Effector memory CD4-positive, alpha-beta T cell (primary cell): ENCODE measurements around the gene RALGAPA2.

Source experiments
- DNase-seq, 3 donors: peaks; one replicate each; pipeline ENCODE4 v3.0.0-alpha.2; 2020
- H3K27ac ChIP-seq: 2 replicates; pipeline ENCODE4 v1.7.0; 2013; ENCODE audit warnings: mild to moderate bottlenecking, low read length, moderate library complexity; ENCODE audit not compliant: insufficient read depth, poor library complexity, severe bottlenecking
- H3K27me3 ChIP-seq: replicated peaks from 2 replicates; pipeline ENCODE4 v1.7.0; 2013; ENCODE audit warnings: mild to moderate bottlenecking, low read length; ENCODE audit not compliant: insufficient read depth, control insufficient read depth, poor library complexity, severe bottlenecking
- H3K36me3 ChIP-seq: 2 replicates; pipeline ENCODE4 v1.7.0; 2013; ENCODE audit warnings: mild to moderate bottlenecking, low read length, moderate library complexity; ENCODE audit not compliant: control insufficient read depth, insufficient read depth
- H3K4me1 ChIP-seq: 2 replicates; pipeline ENCODE4 v1.7.0; 2013; ENCODE audit warnings: low read length, mild to moderate bottlenecking; ENCODE audit not compliant: control insufficient read depth, insufficient read depth, poor library complexity, severe bottlenecking
- H3K4me3 ChIP-seq: 2 replicates; pipeline ENCODE4 v1.7.0; 2013; ENCODE audit warnings: low read length, low read depth, mild to moderate bottlenecking; ENCODE audit not compliant: insufficient read depth, poor library complexity, severe bottlenecking
- H3K9me3 ChIP-seq: 2 replicates; pipeline ENCODE4 v1.7.0; 2013; ENCODE audit warnings: mild to moderate bottlenecking, low read length, moderate library complexity; ENCODE audit not compliant: control insufficient read depth

RALGAPA2 gene

GRCh38 chr20:20665606-20666332 lies 46.7 kb downstream of the RALGAPA2 start:
- no peaks in the 10 kb centered on the region for H3K27me3 ChIP-seq
- no peaks in the 10 kb centered on the region for H3K36me3 ChIP-seq
- no peaks in the 10 kb centered on the region for H3K9me3 ChIP-seq
- no peak overlapping the region for H3K4me3 ChIP-seq
- no peak overlapping the region for H3K27ac ChIP-seq
- no peak for DNase-seq
- no peaks in the 10 kb centered on the region for H3K4me1 ChIP-seq

GRCh38 chr20:20664795-20665589 lies 47.5 kb downstream of the RALGAPA2 start:
- Histone ChIP-seq H3K27me3 (no peaks in the 10 kb centered on the region), H3K4me1 (no peaks in the 10 kb centered on the region), H3K4me3 (no peak overlapping the region), H3K9me3 (no peaks in the 10 kb centered on the region), H3K27ac (no peak overlapping the region), H3K36me3 (no peaks in the 10 kb centered on the region)
- no peak for DNase-seq

- no peaks in the 10 kb centered on the region for H3K36me3 ChIP-seq
- no peak for DNase-seq
- H3K27ac ChIP-seq = no peak overlapping the region
- no peaks in the 10 kb centered on the region for H3K9me3 ChIP-seq
- no peaks in the 10 kb centered on the region for H3K27me3 ChIP-seq
- H3K4me3 ChIP-seq = no peak overlapping the region
- H3K4me1 ChIP-seq = no peaks in the 10 kb centered on the region
These were observed 48.6 kb downstream of the RALGAPA2 start for GRCh38 chr20:20663841-20664240.

DNA sequence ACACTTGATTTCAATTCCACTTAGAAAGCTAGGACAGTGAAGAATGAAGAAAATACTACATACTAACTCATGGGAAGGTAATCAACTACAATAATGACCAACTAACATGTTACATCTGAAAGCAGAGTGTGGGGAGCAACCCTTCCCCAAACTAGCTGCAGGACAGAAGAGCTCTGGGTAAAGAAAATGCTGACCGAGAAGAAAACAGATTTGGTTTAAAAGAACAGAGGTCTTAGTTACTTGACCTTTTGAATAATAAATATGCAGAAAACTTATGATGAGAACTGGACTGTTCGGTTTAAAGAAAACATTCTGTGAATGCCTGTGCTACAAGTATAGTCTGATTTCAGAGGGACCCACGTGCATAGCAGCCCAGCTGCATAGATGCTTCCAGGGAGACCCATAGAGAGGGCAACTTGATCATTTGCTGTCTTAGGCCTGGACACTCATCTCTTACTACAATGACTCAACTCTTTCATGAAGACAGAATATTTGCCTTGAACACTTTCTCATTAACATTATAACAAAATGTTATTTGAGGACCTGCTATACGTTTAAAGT lies 53.5 kb downstream of the RALGAPA2 start:
- Histone ChIP-seq H3K4me3 (no peak overlapping the region), H3K27me3 (no peaks in the 10 kb centered on the region), H3K36me3 (no peaks in the 10 kb centered on the region), H3K27ac (no peak overlapping the region), H3K4me1 (no peaks in the 10 kb centered on the region), H3K9me3 (no peaks in the 10 kb centered on the region)
- no peak for DNase-seq

GRCh38 chr20:20658123-20658522 lies 54.3 kb downstream of the RALGAPA2 start:
- no peak overlapping the region for H3K4me3 ChIP-seq
- H3K9me3 ChIP-seq = no peaks in the 10 kb centered on the region
- no peak for DNase-seq
- H3K27me3 ChIP-seq = no peaks in the 10 kb centered on the region
- no peaks in the 10 kb centered on the region for H3K36me3 ChIP-seq
- H3K4me1 ChIP-seq = no peaks in the 10 kb centered on the region
- H3K27ac ChIP-seq = no peak overlapping the region

GRCh38 chr20:20657092-20657491 lies 55.4 kb downstream of the RALGAPA2 start:
- H3K36me3 ChIP-seq = no peaks in the 10 kb centered on the region
- H3K27me3 ChIP-seq = no peaks in the 10 kb centered on the region
- H3K9me3 ChIP-seq = no peaks in the 10 kb centered on the region
- no peaks in the 10 kb centered on the region for H3K4me1 ChIP-seq
- H3K4me3 ChIP-seq = no peak overlapping the region
- DNase-seq = no peak
- no peak overlapping the region for H3K27ac ChIP-seq

- Histone ChIP-seq H3K27me3 (no peaks in the 10 kb centered on the region), H3K9me3 (no peaks in the 10 kb centered on the region), H3K27ac (no peak overlapping the region), H3K4me1 (no peaks in the 10 kb centered on the region), H3K4me3 (no peak overlapping the region), H3K36me3 (no peaks in the 10 kb centered on the region)
- no peak for DNase-seq
These were observed 56.6 kb downstream of the RALGAPA2 start for GRCh38 chr20:20655883-20656282.

- H3K4me1 ChIP-seq = no peaks in the 10 kb centered on the region
- no peak overlapping the region for H3K27ac ChIP-seq
- H3K9me3 ChIP-seq = no peaks in the 10 kb centered on the region
- H3K36me3 ChIP-seq = no peaks in the 10 kb centered on the region
- no peaks in the 10 kb centered on the region for H3K27me3 ChIP-seq
- H3K4me3 ChIP-seq = no peak overlapping the region
- no peak for DNase-seq
These were observed 62.5 kb downstream of the RALGAPA2 start for GRCh38 chr20:20649945-20650344.

DNA sequence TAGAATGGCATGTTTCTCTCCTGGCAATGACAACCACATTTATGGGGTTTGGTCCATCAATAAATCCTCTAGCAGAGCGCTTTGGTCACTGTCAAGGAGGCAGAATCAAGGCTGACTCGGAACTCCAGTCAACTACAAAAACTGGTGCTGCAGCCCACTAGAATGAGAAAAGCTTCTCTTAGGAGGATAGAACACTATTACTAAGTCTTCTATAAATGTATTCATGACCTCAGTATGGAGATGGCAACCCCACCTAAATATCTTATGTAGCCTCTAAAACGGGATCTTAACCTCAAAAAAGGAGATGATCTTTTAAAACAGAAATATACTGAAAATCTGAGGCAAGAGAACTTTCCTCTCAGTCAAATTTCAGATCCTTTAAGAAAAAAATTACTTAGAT lies 68.5 kb downstream of the RALGAPA2 start:
- Histone ChIP-seq H3K36me3 (peaks cover 26% of the 10 kb centered on the region), H3K4me3 (no peak overlapping the region), H3K27me3 (no peaks in the 10 kb centered on the region), H3K27ac (no peak overlapping the region), H3K4me1 (no peaks in the 10 kb centered on the region), H3K9me3 (no peaks in the 10 kb centered on the region)
- DNase-seq = no peak

- no peak for DNase-seq
- H3K36me3 ChIP-seq = peaks cover 37% of the 10 kb centered on the region
- no peak overlapping the region for H3K27ac ChIP-seq
- no peak overlapping the region for H3K4me3 ChIP-seq
- H3K9me3 ChIP-seq = no peaks in the 10 kb centered on the region
- H3K4me1 ChIP-seq = no peaks in the 10 kb centered on the region
- no peaks in the 10 kb centered on the region for H3K27me3 ChIP-seq
These were observed 70.7 kb downstream of the RALGAPA2 start for GRCh38 chr20:20641783-20642182.
